K562 (cell line): ENCODE measurements around the gene STRA8. TPM values are rescaled to one million over a fixed set of nuclear protein-coding genes. Genes with fewer than 3 reads are reported as not detected.

Source experiments
- ATAC-seq: fragments of 200-7000 bp; cut with Tn5 transposase; 3 replicates; pipeline ENCODE4 v1.9.1; 2020; ENCODE audit warnings: moderate library complexity
- BruUV-seq: library from RNA; stranded (reverse); fragments of 400-500 nt; replicated peaks from 2 replicates; lab custom pipeline; 2021; lab: Mats Ljungman, UMichigan
- CTCF ChIA-PET: fragments of 300-600 bp; formaldehyde crosslinking; extraction: SDS; loops from one replicate; lab custom pipeline; 2021; ENCODE audit warnings: low intra/inter-chr PET ratio; lab: Yijun Ruan, JAX
- POLR2A ChIA-PET: fragments of 300-600, 350-650 bp; sonication (Branson Sonifier 250); formaldehyde crosslinking; extraction: SDS; loops from one replicate; lab custom pipeline; 2021; ENCODE audit warnings: antibody characterized with exemption, inconsistent platforms; lab: Yijun Ruan, JAX
- DNase-seq, 4 experiments: peaks; one replicate each; pipeline versions ENCODE4 v3.0.0 to v3.0.0-alpha.2; 2011 to 2018; ENCODE audit warnings: low spot score in 3 of 4, mixed read lengths in 3 of 4; ENCODE audit errors: extremely low read depth in 1 of 4
- FAIRE-seq: peaks from 2 replicates; lab custom pipeline; 2011; peaks lifted over from hg19 to GRCh38; lab: Jason Lieb, UNC
- H2AFZ ChIP-seq: 2 replicates; pipeline ENCODE4 v1.6.0; 2011; ENCODE audit warnings: low read depth, low read length, control low read depth, inconsistent platforms
- H3K27ac ChIP-seq: fragments of 200-600 bp; 3 replicates; pipeline ENCODE4 v1.8.0; 2011; ENCODE audit warnings: low read depth, mild to moderate bottlenecking, control low read depth, inconsistent platforms, low read length, moderate library complexity, mixed read lengths; ENCODE audit errors: extremely low read depth
- H3K27me3 ChIP-seq, 2 experiments: fragments of 300-600 bp in 1 of 2; 2 replicates in 1 of 2; 3 replicates in 1 of 2; pipeline versions ENCODE4 v1.6.0 to v1.8.0; 2011; ENCODE audit warnings: inconsistent platforms in 2 of 2, low read length in 2 of 2, mild to moderate bottlenecking in 1 of 2, mixed read lengths in 1 of 2, moderate library complexity in 1 of 2; ENCODE audit not compliant: control insufficient read depth in 2 of 2, insufficient read depth in 2 of 2
- H3K36me3 ChIP-seq: fragments of 300-600 bp; 3 replicates; pipeline ENCODE4 v1.8.0; 2011; ENCODE audit warnings: mild to moderate bottlenecking, low read length, inconsistent platforms; ENCODE audit not compliant: control insufficient read depth, insufficient read depth
- H3K4me1 ChIP-seq, 2 experiments: fragments of 200-600 bp in 1 of 2; replicated peaks in 1 of 2; 2 replicates in 1 of 2; 3 replicates in 1 of 2; pipeline versions ENCODE4 v1.5.1 to v1.8.0; 2011; ENCODE audit warnings: inconsistent platforms in 2 of 2, low read length in 2 of 2, mild to moderate bottlenecking in 1 of 2, mixed read lengths in 1 of 2, moderate library complexity in 1 of 2; ENCODE audit not compliant: control insufficient read depth in 2 of 2, insufficient read depth in 2 of 2
- H3K4me2 ChIP-seq: 2 replicates; pipeline ENCODE4 v1.6.1; 2011; ENCODE audit warnings: low read length, control low read depth, inconsistent platforms, mixed read lengths; ENCODE audit not compliant: insufficient read depth
- H3K4me3 ChIP-seq: fragments of 200-600 bp; sonication (generic), shearing (Covaris generic); 2 replicates; pipeline ENCODE4 v1.5.1; 2016; ENCODE audit warnings: control low read depth, inconsistent platforms
- H3K79me2 ChIP-seq: fragments of 200-600 bp; 3 replicates; pipeline ENCODE4 v1.8.0; 2011; ENCODE audit warnings: low read length, inconsistent platforms; ENCODE audit not compliant: control insufficient read depth, insufficient read depth
- H3K9ac ChIP-seq, 2 experiments: 2 replicates each; pipeline versions ENCODE4 v1.6.0 to v1.6.1; 2011; ENCODE audit warnings: low read depth in 2 of 2, low read length in 2 of 2, control low read depth in 1 of 2, inconsistent platforms in 1 of 2, mild to moderate bottlenecking in 1 of 2, mixed read lengths in 1 of 2; ENCODE audit not compliant: insufficient read depth in 1 of 2
- H3K9me1 ChIP-seq: one replicate; pipeline ENCODE4 v1.6.0; 2011; ENCODE audit warnings: inconsistent platforms, mild to moderate bottlenecking, low read length, moderate library complexity; ENCODE audit not compliant: control insufficient read depth, insufficient read depth
- H3K9me3 ChIP-seq: replicated peaks from 2 replicates; pipeline ENCODE4 v1.5.1; 2011; ENCODE audit warnings: low read depth, low read length, inconsistent platforms; ENCODE audit not compliant: control insufficient read depth, insufficient read depth
- H4K20me1 ChIP-seq: replicated peaks from 2 replicates; pipeline ENCODE4 v1.6.1; 2011; ENCODE audit warnings: low read length, inconsistent platforms, mixed read lengths; ENCODE audit not compliant: control insufficient read depth, insufficient read depth
- DACH1 ChIP-seq: fragments of 450-650 bp; IDR thresholded peaks from 2 replicates; pipeline ENCODE4 v1.6.1; 2018; ENCODE audit not compliant: partially characterized antibody
- DNMT1 ChIP-seq: fragments of 450-650 bp; IDR thresholded peaks from 2 replicates; pipeline ENCODE4 v1.6.1; 2016; ENCODE audit warnings: antibody characterized with exemption, mild to moderate bottlenecking
- NFE2 ChIP-seq: IDR thresholded peaks from 2 replicates; pipeline ENCODE4 v1.6.1; 2014; ENCODE audit warnings: antibody characterized with exemption, low read depth
- SPI1 ChIP-seq: IDR thresholded peaks from 2 replicates; pipeline ENCODE4 v1.6.1; 2011; ENCODE audit warnings: low read depth, low read length, control low read depth, borderline replicate concordance
- WGBS: fragments of 100-300 bp; shearing (Covaris generic); methylation state at CpG from one replicate; pipeline ENCODE4 v1.1.6; 2016; ENCODE audit warnings: low coverage, mixed read lengths; ENCODE audit not compliant: insufficient coverage; ENCODE audit errors: missing lambda C conversion rate; 5-methylcytosine and 5-hydroxymethylcytosine counted together
- in situ Hi-C: fragments of 300-500 bp; cut with MboI; formaldehyde crosslinking; loops from 4 replicates; pipeline ENCODE4 v1.15.0; 2018; ENCODE audit warnings: inconsistent platforms, mixed read lengths
- intact Hi-C: fragments of 100-400 bp; cut with micrococcal nuclease; formaldehyde crosslinking; loops from 2 replicates; pipeline ENCODE4 v1.14.2; 2022
- polyA plus RNA-seq, 8 experiments: library from polyadenylated mRNA; depleted of rRNA in 4 of 8; stranded (reverse) in 5 of 8; unstranded in 3 of 8; fragments of >200 nt; fragmentation: Nextera tagmentation in 2 of 8; fragmentation: Illumina TruSeq in 1 of 8; extraction: Ambion mirVana in 2 of 8; extraction: Trizol in 1 of 8; gene quantifications; 2 replicates each; pipeline versions ENCODE4 v1.2.1 to v1.2.3, GENCODE V29; 2011 to 2014; ENCODE audit warnings: inconsistent platforms in 1 of 8, missing spikeins in 1 of 8
- total RNA-seq, 7 experiments: library from RNA; depleted of rRNA in 6 of 7; stranded (reverse); fragments of >200 nt in 6 of 7; fragmentation: Illumina TruSeq in 2 of 7; extraction: Trizol in 2 of 7; gene quantifications; 2 replicates each; pipeline versions ENCODE4 v1.2.1 to v1.2.3, GENCODE V29; 2011 to 2021; ENCODE audit warnings: low replicate concordance in 1 of 7
- TF ChIP-seq, protein P1 (sequence below): IDR thresholded peaks from 2 replicates; pipeline ENCODE4 v1.6.1; 2012; ENCODE audit warnings: low read depth, low read length, improper control_type of control experiment, borderline replicate concordance
- TF ChIP-seq, protein P2 (sequence below): fragments of 250-450 bp; sonication (Bioruptor Pico); IDR thresholded peaks from 2 replicates; pipeline ENCODE4 v1.4.0; 2020; ENCODE audit warnings: mild to moderate bottlenecking, moderate library complexity, borderline replicate concordance

The STRA8 gene
- total and polyA plus RNA-seq, 9 of the 15 experiments (the other 6 are each of a cell fraction or from before 2014, with no cell fraction given) = not detected

- BruUV-seq = no TSS peak
- DNase-seq = no peak
- peaks cover 0 to 3% of the 10 kb centered on the region in 2 experiments; a peak in 2 of 5 replicates for H3K4me1 ChIP-seq
- intact Hi-C loops = no loop called here
- H3K4me3 ChIP-seq = no peak overlapping the region
- TF ChIP-seq DNMT1 = no peak
- no peak for FAIRE-seq
- H2AFZ ChIP-seq = no peak overlapping the region
- H3K9me3 ChIP-seq = no peaks in the 10 kb centered on the region
- ChIA-PET CTCF (no interaction called here), POLR2A (no interaction called here)
- H3K27ac ChIP-seq = no peak overlapping the region
- H3K9me1 ChIP-seq = no peaks in the 10 kb centered on the region
- no peaks in the 10 kb centered on the region for H4K20me1 ChIP-seq
- in situ Hi-C loops = no loop called here
- no peak for ATAC-seq
- H3K4me2 ChIP-seq = no peak overlapping the region
- 10% methylated on average over 4 of the region's 4 CpGs for WGBS
- no peaks in the 10 kb centered on the region for H3K79me2 ChIP-seq
- H3K27me3 ChIP-seq = peaks cover 22 to 61% of the 10 kb centered on the region in 2 experiments; a peak in 4 of 5 replicates
- H3K36me3 ChIP-seq = no peaks in the 10 kb centered on the region
- no peak overlapping the region for H3K9ac ChIP-seq
These were observed 18.1 kb downstream of the STRA8 start for GRCh38 chr7:135251496-135252391.

DNA sequence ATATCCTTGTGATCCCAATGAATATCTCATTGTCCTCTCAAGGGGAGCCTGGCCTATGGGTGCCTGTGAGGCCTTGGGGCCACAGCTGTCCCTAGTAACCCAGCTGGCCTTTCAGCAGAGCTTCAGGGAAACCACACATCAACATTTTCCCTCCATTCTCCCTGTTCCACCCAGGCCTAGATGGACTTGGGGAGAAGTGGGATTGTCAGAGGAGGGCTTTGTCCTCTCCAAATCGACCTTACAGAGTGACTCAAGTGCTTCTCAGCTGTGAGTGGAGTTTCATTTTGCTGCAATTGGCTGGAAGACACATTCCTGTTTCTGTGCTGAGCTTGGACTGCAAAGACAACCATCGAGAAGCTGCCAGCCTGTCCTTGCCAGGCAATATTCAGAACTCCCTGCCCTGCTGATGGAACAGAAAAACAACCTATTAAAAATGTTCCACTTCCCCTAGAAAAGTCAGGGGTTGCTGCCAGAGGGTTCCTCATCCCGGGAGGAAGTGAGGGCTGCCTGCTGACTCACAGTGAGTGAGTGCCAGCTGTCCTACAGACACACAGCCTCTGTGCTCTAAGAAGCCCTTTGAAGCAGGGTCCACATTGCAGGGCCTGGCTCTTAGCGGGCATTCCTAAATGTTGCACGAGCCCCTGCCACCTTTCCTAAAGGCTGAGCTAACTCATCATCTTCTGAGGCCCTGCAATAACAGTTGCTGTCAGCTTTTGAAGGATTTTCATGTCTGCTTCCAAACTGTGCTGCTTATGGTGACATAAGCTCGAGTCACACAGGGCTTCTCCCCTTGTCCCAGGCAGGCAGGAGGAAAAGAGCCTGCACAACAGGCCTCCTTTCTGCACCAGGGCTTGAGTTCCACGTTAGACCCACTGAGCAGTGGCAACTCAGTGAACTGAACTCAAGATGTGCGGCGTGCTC is 20.5 kb downstream of the STRA8 start:
- no TSS peak for BruUV-seq
- ChIA-PET CTCF (no interaction called here), POLR2A (interaction anchor here (0.6 to 1.0 kb wide), 4 partner anchors 13 to 830 kb away, joined by 3 to 4 read pairs (median 3); no protein-coding TSS in a partner anchor)
- intact Hi-C loops (no loop called here), in situ Hi-C loops (no loop called here)
- no peaks in the 10 kb centered on the region for H3K9me3 ChIP-seq
- no peak for DNase-seq
- no peak overlapping the region for H3K4me3 ChIP-seq
- H3K27ac ChIP-seq = no peak overlapping the region
- no peak overlapping the region for H2AFZ ChIP-seq
- no peaks in the 10 kb centered on the region for H3K79me2 ChIP-seq
- no peaks in the 10 kb centered on the region for H4K20me1 ChIP-seq
- H3K4me2 ChIP-seq = no peak overlapping the region
- ATAC-seq = peak; percentile 33; the same call in 2 of the 3 replicates
- no peaks in the 10 kb centered on the region for H3K4me1 ChIP-seq
- H3K27me3 ChIP-seq = peaks cover 33 to 72% of the 10 kb centered on the region in 2 experiments; a peak in 4 of 5 replicates
- FAIRE-seq = no peak
- no peaks in the 10 kb centered on the region for H3K36me3 ChIP-seq
- WGBS = 2% methylated on average over 9 of the region's 9 CpGs
- H3K9me1 ChIP-seq = no peaks in the 10 kb centered on the region
- H3K9ac ChIP-seq = no peak overlapping the region
- TF ChIP-seq DACH1 (no peak), NFE2 (peak; percentile 35; the same call in 1 of the 2 replicates), SPI1 (peak; percentile 81; the same call in 1 of the 2 replicates)
- TF ChIP-seq, protein P1, sequence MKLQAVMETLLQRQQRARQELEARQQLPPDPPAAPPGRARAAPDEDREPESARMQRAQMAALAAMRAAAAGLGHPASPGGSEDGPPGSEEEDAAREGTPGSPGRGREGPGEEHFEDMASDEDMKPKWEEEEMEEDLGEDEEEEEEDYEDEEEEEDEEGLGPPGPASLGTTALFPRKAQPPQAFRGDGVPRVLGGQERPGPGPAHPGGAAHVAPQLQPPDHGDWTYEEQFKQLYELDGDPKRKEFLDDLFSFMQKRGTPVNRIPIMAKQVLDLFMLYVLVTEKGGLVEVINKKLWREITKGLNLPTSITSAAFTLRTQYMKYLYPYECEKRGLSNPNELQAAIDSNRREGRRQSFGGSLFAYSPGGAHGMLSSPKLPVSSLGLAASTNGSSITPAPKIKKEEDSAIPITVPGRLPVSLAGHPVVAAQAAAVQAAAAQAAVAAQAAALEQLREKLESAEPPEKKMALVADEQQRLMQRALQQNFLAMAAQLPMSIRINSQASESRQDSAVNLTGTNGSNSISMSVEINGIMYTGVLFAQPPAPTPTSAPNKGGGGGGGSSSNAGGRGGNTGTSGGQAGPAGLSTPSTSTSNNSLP = no peak
- TF ChIP-seq, protein P2, sequence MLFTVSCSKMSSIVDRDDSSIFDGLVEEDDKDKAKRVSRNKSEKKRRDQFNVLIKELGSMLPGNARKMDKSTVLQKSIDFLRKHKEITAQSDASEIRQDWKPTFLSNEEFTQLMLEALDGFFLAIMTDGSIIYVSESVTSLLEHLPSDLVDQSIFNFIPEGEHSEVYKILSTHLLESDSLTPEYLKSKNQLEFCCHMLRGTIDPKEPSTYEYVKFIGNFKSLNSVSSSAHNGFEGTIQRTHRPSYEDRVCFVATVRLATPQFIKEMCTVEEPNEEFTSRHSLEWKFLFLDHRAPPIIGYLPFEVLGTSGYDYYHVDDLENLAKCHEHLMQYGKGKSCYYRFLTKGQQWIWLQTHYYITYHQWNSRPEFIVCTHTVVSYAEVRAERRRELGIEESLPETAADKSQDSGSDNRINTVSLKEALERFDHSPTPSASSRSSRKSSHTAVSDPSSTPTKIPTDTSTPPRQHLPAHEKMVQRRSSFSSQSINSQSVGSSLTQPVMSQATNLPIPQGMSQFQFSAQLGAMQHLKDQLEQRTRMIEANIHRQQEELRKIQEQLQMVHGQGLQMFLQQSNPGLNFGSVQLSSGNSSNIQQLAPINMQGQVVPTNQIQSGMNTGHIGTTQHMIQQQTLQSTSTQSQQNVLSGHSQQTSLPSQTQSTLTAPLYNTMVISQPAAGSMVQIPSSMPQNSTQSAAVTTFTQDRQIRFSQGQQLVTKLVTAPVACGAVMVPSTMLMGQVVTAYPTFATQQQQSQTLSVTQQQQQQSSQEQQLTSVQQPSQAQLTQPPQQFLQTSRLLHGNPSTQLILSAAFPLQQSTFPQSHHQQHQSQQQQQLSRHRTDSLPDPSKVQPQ (CRISPR knock-in tag) = no peak
